Sigmoid colon (tissue), 7 donors: ENCODE measurements around the gene SELENON. TPM values are rescaled to one million over a fixed set of nuclear protein-coding genes. Genes with fewer than 3 reads are reported as not detected.

Experiments used
- DNase-seq: peaks from one replicate; pipeline ENCODE4 v3.0.0-alpha.2; 2019
- H3K27ac ChIP-seq, 4 donors: fragments of 200-600 bp; sonication (generic); one replicate each; pipeline ENCODE4 v1.5.1; 2016 to 2019; ENCODE audit warnings: mild to moderate bottlenecking in 1 of 4
- H3K27me3 ChIP-seq, 3 donors: fragments of 200-600 bp; sonication (generic); one replicate each; pipeline ENCODE4 v1.5.1; 2019; ENCODE audit warnings: mild to moderate bottlenecking in 1 of 3
- H3K36me3 ChIP-seq, 4 donors: fragments of 200-600 bp; sonication (generic); one replicate each; pipeline ENCODE4 v1.5.1; 2016 to 2019
- H3K4me1 ChIP-seq, 4 donors: fragments of 200-600 bp; sonication (generic); one replicate each; pipeline ENCODE4 v1.5.1; 2017 to 2019
- H3K4me3 ChIP-seq, 4 donors: fragments of 200-600 bp; sonication (generic); one replicate each; pipeline ENCODE4 v1.5.1; 2017 to 2019; ENCODE audit warnings: mild to moderate bottlenecking in 2 of 4, moderate library complexity in 1 of 4
- H3K9me3 ChIP-seq, 4 donors: fragments of 200-600 bp in 3 of 4; sonication (generic) in 3 of 4; one replicate each; pipeline versions ENCODE4 v1.5.1 to v1.6.1; 2013 to 2019
- EP300 ChIP-seq, 4 donors: sonication (generic); formaldehyde crosslinking; IDR thresholded peaks; one replicate each; pipeline ENCODE4 v1.6.1; 2017; ENCODE audit warnings: antibody characterized with exemption in 4 of 4
- POLR2A ChIP-seq, 2 donors: fragments of 450-650 bp; IDR thresholded peaks; one replicate each; pipeline ENCODE4 v1.6.1; 2016; ENCODE audit warnings: antibody characterized with exemption in 2 of 2, mild to moderate bottlenecking in 2 of 2, moderate library complexity in 2 of 2
- POLR2AphosphoS5 ChIP-seq, 4 donors: sonication (generic); formaldehyde crosslinking; IDR thresholded peaks; one replicate each; pipeline ENCODE4 v1.6.1; 2017; ENCODE audit warnings: antibody characterized with exemption in 4 of 4
- WGBS, 2 donors: extraction: QIAGEN DNeasy Blood & Tissue Kit; methylation state at CpG; one replicate each; pipeline ENCODE4 v1.1.7; 2013; 5-methylcytosine and 5-hydroxymethylcytosine counted together
- intact Hi-C: fragments of 100-400 bp; cut with DNase I; formaldehyde crosslinking; loops from one replicate; pipeline ENCODE4 v1.15.1; 2023
- polyA plus RNA-seq, 3 donors: library from polyadenylated mRNA; stranded (reverse); fragments of 200-250 nt; gene quantifications; one replicate each; pipeline ENCODE4 v1.2.3, GENCODE V29; 2013
- total RNA-seq, 4 donors: library from RNA; depleted of rRNA; stranded (reverse); fragments of >200 nt; gene quantifications; one replicate each; pipeline ENCODE4 v1.1.0, GENCODE V29; 2016
- TF ChIP-seq, protein P1 (sequence below), 4 experiments: fragments of 450-650 bp in 3 of 4; fragments of 200-600 bp in 1 of 4; IDR thresholded peaks; one replicate each; pipeline ENCODE4 v1.5.1; 2016 to 2019; ENCODE audit warnings: antibody characterized with exemption in 4 of 4, mild to moderate bottlenecking in 3 of 4, moderate library complexity in 2 of 4
- donor health status: healthy with polysubstance abuse.
- donor health status: Bipolar disorder and iron deficiency.
- donor health status: healthy.

SELENON gene
- total and polyA plus RNA-seq, 7 donors: 4.6 to 37.4 (median 15.7) TPM

DNA sequence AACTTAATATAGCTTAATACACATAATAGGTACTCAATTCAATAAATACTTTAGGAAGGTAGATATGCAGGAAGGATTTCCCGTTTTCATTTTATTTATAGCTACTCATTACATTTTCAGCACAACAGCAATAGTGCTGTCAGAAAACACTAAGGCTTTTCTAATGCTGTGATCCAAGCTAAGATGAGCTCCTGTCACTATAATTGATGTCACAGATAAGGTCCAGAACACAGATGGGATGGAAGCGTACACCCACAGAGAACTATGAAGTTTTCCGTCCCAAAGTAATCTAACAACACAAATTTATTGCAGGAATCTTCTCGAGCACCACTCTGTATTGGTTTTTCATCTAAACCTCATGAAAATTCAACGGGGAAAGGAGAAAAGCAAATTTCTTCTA is 45.7 kb downstream of the SELENON start:
- no peaks in the 10 kb centered on the region for H3K4me1 ChIP-seq
- 86 to 87% methylated on average over 5 of the region's 5 CpGs for WGBS, 2 donors
- intact Hi-C loops: no loop called here
- no peak for DNase-seq
- TF ChIP-seq, protein P1, sequence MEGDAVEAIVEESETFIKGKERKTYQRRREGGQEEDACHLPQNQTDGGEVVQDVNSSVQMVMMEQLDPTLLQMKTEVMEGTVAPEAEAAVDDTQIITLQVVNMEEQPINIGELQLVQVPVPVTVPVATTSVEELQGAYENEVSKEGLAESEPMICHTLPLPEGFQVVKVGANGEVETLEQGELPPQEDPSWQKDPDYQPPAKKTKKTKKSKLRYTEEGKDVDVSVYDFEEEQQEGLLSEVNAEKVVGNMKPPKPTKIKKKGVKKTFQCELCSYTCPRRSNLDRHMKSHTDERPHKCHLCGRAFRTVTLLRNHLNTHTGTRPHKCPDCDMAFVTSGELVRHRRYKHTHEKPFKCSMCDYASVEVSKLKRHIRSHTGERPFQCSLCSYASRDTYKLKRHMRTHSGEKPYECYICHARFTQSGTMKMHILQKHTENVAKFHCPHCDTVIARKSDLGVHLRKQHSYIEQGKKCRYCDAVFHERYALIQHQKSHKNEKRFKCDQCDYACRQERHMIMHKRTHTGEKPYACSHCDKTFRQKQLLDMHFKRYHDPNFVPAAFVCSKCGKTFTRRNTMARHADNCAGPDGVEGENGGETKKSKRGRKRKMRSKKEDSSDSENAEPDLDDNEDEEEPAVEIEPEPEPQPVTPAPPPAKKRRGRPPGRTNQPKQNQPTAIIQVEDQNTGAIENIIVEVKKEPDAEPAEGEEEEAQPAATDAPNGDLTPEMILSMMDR (IDR thresholded peaks at IDR 0.05): no peak
- TF ChIP-seq EP300 (IDR thresholded peaks at IDR 0.05) (no peak), POLR2AphosphoS5 (IDR thresholded peaks at IDR 0.05) (no peak), POLR2A (IDR thresholded peaks at IDR 0.05) (no peak)
- no peaks in the 10 kb centered on the region for H3K9me3 ChIP-seq
- no peaks in the 10 kb centered on the region for H3K27me3 ChIP-seq
- H3K36me3 ChIP-seq: no peaks in the 10 kb centered on the region
- H3K4me3 ChIP-seq: no peak overlapping the region
- no peak overlapping the region for H3K27ac ChIP-seq

DNA sequence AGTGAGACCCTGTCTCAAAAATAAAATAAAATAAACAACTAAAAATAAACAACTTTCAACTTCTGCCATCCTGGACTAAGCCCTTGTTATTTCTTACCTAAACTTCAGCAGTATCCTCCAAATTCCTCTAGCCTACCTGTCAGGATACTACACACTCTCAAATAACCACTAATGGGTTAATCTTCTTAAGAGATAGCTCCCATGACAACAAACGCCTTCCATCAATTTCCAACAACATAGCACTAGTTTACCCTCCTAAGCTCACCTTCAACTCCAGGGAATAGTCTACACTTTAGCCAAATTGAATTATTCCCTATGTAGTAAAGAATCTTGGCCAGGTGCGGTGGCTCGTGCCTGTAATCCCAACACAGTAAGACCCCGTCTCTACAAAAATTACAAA is 47.9 kb downstream of the SELENON start:
- no peak for DNase-seq
- Histone ChIP-seq H3K36me3 (no peaks in the 10 kb centered on the region), H3K9me3 (no peaks in the 10 kb centered on the region), H3K4me1 (no peaks in the 10 kb centered on the region), H3K27me3 (no peaks in the 10 kb centered on the region), H3K4me3 (no peak overlapping the region), H3K27ac (no peak overlapping the region)
- intact Hi-C loops: no loop called here
- WGBS, 2 donors: 78 to 84% methylated on average over 4 of the region's 4 CpGs
- TF ChIP-seq POLR2AphosphoS5 (IDR thresholded peaks at IDR 0.05): no peak

DNA sequence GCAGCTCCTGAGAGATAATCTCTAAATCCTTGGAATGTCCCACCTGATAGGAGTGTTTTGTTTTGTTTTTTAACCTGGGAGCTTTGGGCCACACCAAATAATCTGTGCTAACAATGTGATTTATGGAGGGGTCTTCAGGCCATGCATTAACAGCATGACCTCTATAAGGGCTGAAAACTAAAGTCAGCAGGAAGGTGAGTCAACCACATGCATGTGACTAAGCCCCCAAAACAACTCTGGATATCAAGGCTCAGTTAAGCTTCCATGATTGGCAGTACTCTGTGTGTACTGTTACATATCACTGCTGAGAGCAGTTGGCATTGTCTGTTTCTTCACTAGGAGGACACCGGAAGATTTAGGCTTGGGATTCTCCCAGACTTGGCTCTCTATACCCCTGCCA is 48.5 kb downstream of the SELENON start:
- intact Hi-C loops: no loop called here
- H3K4me1 ChIP-seq: no peaks in the 10 kb centered on the region
- no peaks in the 10 kb centered on the region for H3K27me3 ChIP-seq
- H3K36me3 ChIP-seq: no peaks in the 10 kb centered on the region
- DNase-seq: no peak
- H3K27ac ChIP-seq: no peak overlapping the region
- 87 to 94% methylated on average over 1 of the region's 1 CpG for WGBS, 2 donors
- no peaks in the 10 kb centered on the region for H3K9me3 ChIP-seq
- H3K4me3 ChIP-seq: no peak overlapping the region
- TF ChIP-seq, protein P1 (IDR thresholded peaks at IDR 0.05): no peak
- TF ChIP-seq POLR2A (IDR thresholded peaks at IDR 0.05) (no peak), EP300 (IDR thresholded peaks at IDR 0.05) (no peak), POLR2AphosphoS5 (IDR thresholded peaks at IDR 0.05) (no peak)

DNA sequence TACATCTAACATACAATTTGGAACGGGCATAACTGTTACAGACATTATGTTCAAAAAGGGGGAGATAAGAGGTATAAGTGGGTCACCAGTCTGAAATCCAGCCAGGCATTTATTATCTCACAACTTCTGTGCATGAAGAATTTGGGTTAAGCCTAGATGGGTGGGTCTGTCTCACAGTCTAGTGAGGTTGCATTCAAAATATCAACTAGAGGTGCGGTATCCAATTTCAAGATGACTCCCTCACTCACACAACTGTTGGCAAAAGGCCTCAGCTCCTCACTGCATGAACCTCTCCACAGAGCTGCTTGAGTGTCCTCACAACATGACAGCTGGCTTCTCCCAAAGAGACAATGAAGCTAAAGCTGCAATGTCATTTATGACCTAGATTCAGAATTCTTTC is 54.6 kb downstream of the SELENON start:
- no peak for DNase-seq
- H3K27ac ChIP-seq: no peak overlapping the region
- H3K27me3 ChIP-seq: no peaks in the 10 kb centered on the region
- TF ChIP-seq EP300 (IDR thresholded peaks at IDR 0.05): no peak
- TF ChIP-seq, protein P1 (IDR thresholded peaks at IDR 0.05): no peak
- TF ChIP-seq POLR2AphosphoS5 (IDR thresholded peaks at IDR 0.05): no peak
- no peak for TF ChIP-seq POLR2A (IDR thresholded peaks at IDR 0.05)
- H3K9me3 ChIP-seq: no peaks in the 10 kb centered on the region
- peaks cover 0 to 8% (median 7%) of the 10 kb centered on the region in 4 donors for H3K4me1 ChIP-seq
- intact Hi-C loops: no loop called here
- H3K36me3 ChIP-seq: no peaks in the 10 kb centered on the region
- 95 to 99% methylated on average over 2 of the region's 2 CpGs for WGBS, 2 donors
- no peak overlapping the region for H3K4me3 ChIP-seq

DNA sequence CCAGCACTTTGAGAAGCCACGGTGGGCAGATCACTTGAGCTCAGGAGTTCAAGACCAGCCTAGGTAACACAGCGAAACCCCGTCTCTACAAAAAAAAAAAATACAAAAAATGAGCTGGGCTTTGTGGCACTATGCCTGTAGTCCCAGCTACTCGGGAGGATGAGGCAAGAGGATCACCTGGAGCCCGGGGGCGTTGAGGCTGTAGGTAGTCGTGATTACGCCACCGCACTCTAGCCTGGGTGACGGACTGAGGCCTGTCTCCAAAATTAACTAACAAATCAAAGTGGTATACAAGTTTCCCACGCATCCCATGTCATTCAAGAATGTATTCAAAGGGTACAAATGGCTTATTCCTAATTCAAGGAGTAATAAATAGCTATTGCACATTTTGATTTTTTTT is 56.9 kb downstream of the SELENON start:
- H3K27me3 ChIP-seq: no peaks in the 10 kb centered on the region
- no peak overlapping the region for H3K27ac ChIP-seq
- H3K9me3 ChIP-seq: no peaks in the 10 kb centered on the region
- WGBS, 2 donors: 96 to 97% methylated on average over 11 of the region's 11 CpGs
- intact Hi-C loops: no loop called here
- TF ChIP-seq POLR2A (IDR thresholded peaks at IDR 0.05) (no peak), EP300 (IDR thresholded peaks at IDR 0.05) (no peak), POLR2AphosphoS5 (IDR thresholded peaks at IDR 0.05) (no peak)
- TF ChIP-seq, protein P1 (IDR thresholded peaks at IDR 0.05): no peak
- peaks cover 0 to 17% (median 10%) of the 10 kb centered on the region in 4 donors for H3K4me1 ChIP-seq
- DNase-seq: no peak
- H3K36me3 ChIP-seq: no peaks in the 10 kb centered on the region
- no peak overlapping the region for H3K4me3 ChIP-seq
